BLaER1 treated with 17β-estradiol and CSF1 and Interleukin-3, amounts not matched to agents 10 nM and 100 nM (cell line): ENCODE data around the gene CSGALNACT2.

Experiments used
- H3K27ac ChIP-seq, 11 experiments: shearing (Covaris generic); formaldehyde crosslinking; 2 replicates each; pipeline ENCODE4 v1.8.1; 2022
- H3K27me3 ChIP-seq, 11 experiments: shearing (Covaris generic); formaldehyde crosslinking; 2 replicates each; pipeline ENCODE4 v1.8.1; 2022
- H3K36me3 ChIP-seq, 11 experiments: shearing (Covaris generic); formaldehyde crosslinking; 2 replicates each; pipeline ENCODE4 v1.8.1; 2022
- H3K4me1 ChIP-seq, 10 experiments: shearing (Covaris generic); formaldehyde crosslinking; 2 replicates each; pipeline ENCODE4 v1.8.1; 2022
- H3K4me2 ChIP-seq, 11 experiments: shearing (Covaris generic); formaldehyde crosslinking; 2 replicates each; pipeline ENCODE4 v1.8.1; 2022
- H3K4me3 ChIP-seq, 10 experiments: shearing (Covaris generic); formaldehyde crosslinking; 2 replicates each; pipeline ENCODE4 v1.8.1; 2022
- H3K9ac ChIP-seq, 11 experiments: shearing (Covaris generic); formaldehyde crosslinking; 2 replicates each; pipeline ENCODE4 v1.8.1; 2022
- H3K9me3 ChIP-seq, 11 experiments: shearing (Covaris generic); formaldehyde crosslinking; replicated peaks in 1 of 11; 2 replicates each; pipeline ENCODE4 v1.8.1; 2022
- H4K20me1 ChIP-seq, 11 experiments: shearing (Covaris generic); formaldehyde crosslinking; 2 replicates each; pipeline ENCODE4 v1.8.1; 2022
- Cebpa-rat ChIP-seq, 11 experiments: shearing (Covaris generic); IDR thresholded peaks; 2 replicates each; pipeline ENCODE4 v1.8.1; 2022

The CSGALNACT2 gene

GRCh38 chr10:43205681-43206390 is 67.6 kb downstream of the CSGALNACT2 start:
- no peak for TF ChIP-seq Cebpa-rat (IDR thresholded peaks at IDR 0.05)
- Histone ChIP-seq H3K4me3 (no peak overlapping the region), H3K27ac (peak overlapping the region in 1 of 11 experiments; percentile 34; a peak in 1 of 22 replicates)

DNA sequence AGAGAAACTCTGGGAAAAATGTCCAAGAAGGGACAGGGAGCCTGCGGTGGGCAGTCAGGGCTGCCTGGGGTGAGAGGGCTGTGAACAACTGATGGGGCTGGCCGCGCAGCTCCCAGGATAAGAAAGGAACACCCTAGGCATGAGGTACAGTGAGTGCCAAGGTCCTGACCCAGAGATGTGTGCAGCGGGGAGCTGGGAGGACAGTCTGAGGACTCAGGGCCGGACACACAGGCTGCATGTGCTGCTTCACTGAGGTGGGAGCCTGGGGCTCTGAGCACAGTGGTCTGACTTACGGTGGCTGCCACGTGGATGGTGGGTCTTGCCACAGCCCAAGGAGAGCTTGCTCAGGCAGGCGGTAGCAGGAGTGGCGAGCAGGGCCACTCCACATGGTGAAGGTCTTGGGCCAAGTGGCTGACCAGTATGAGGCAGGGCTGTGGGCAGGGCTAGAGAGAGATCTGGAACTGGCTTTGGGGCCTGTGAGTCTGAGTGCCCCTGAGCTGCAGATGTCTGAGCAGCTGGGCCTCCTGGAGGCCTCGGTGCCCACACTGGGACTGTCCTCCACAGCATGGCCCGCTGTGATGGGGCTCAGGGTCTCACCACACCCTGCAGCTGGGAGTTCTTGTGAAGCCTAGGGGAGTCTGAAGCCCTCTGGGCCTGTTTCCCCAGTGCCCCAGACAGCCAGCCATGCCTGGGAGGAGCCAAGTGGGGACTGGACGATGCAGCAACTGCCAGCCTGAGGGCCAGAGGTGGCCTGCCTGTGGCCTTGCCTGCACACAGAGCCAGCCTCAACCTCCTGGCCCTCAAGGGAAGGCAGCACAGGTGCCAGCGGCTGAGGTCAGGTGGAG is 68.4 kb downstream of the CSGALNACT2 start:
- Histone ChIP-seq H3K4me3 (no peak overlapping the region), H4K20me1 (peaks cover 0 to 10% (median 0%) of the 10 kb centered on the region in 11 experiments; a peak in 3 of 22 replicates)
- no peak for TF ChIP-seq Cebpa-rat (IDR thresholded peaks at IDR 0.05)

More at GRCh38 chr10:43205681-43206390, 67.6 kb downstream of the CSGALNACT2 start:
- Histone ChIP-seq H3K27me3 (no peaks in the 10 kb centered on the region), H3K4me1 (peaks cover 10 to 67% (median 48%) of the 10 kb centered on the region in 10 experiments), H3K4me2 (no peak overlapping the region), H4K20me1 (peaks cover 0 to 17% (median 0%) of the 10 kb centered on the region in 11 experiments; a peak in 3 of 22 replicates), H3K9me3 (no peaks in the 10 kb centered on the region), H3K9ac (peak overlapping the region in 1 of 11 experiments; percentile 3; a peak in 1 of 22 replicates), H3K36me3 (no peaks in the 10 kb centered on the region)

GRCh38 chr10:43208147-43209073 is 70.2 kb downstream of the CSGALNACT2 start:
- H4K20me1 ChIP-seq, result peaks cover 0 to 10% (median 0%) of the 10 kb centered on the region in 11 experiments; a peak in 3 of 22 replicates
- no peak overlapping the region for H3K9ac ChIP-seq
- no peaks in the 10 kb centered on the region for H3K27me3 ChIP-seq
- no peak for TF ChIP-seq Cebpa-rat (IDR thresholded peaks at IDR 0.05)
- H3K9me3 ChIP-seq, result no peaks in the 10 kb centered on the region
- H3K36me3 ChIP-seq, result no peaks in the 10 kb centered on the region
- peaks cover 8 to 70% (median 54%) of the 10 kb centered on the region in 10 experiments for H3K4me1 ChIP-seq
- no peak overlapping the region for H3K27ac ChIP-seq
- H3K4me2 ChIP-seq, result peak overlapping the region in 8 of 11 experiments; percentile 16 to 69 (median 53); a peak in 15 of 22 replicates
- H3K4me3 ChIP-seq, result no peak overlapping the region

More for the DNA sequence above, 68.4 kb downstream of the CSGALNACT2 start:
- Histone ChIP-seq H3K9ac (no peak overlapping the region), H3K4me1 (peaks cover 12 to 67% (median 52%) of the 10 kb centered on the region in 10 experiments), H3K36me3 (no peaks in the 10 kb centered on the region), H3K4me2 (no peak overlapping the region), H3K9me3 (no peaks in the 10 kb centered on the region), H3K27me3 (no peaks in the 10 kb centered on the region), H3K27ac (peak overlapping the region in 1 of 11 experiments; percentile 42; a peak in 4 of 22 replicates)

DNA sequence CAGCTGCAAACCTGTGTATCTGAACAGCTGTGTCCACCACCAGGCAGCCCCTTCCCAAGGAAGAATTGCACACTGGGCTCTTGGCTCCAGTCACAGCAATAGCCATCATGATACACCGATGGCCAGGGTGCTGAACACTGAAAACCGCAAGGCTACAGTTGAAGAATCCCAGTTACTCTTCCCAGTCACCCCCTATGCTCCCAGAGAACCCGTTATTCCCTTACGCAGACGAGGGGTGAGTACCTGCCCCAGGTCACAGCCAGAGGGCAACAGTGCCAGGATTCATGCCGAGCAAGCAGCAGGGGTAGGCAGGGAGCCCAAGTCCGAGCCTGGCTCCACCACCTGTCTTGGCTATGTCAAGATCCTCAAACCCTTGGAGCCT is 70.8 kb downstream of the CSGALNACT2 start:
- Histone ChIP-seq H3K4me1 (peaks cover 8 to 70% (median 54%) of the 10 kb centered on the region in 10 experiments), H3K9ac (peak overlapping the region in 1 of 11 experiments; percentile 8; a peak in 1 of 22 replicates), H3K36me3 (no peaks in the 10 kb centered on the region), H3K27me3 (no peaks in the 10 kb centered on the region), H4K20me1 (peaks cover 0 to 12% (median 0%) of the 10 kb centered on the region in 11 experiments; a peak in 3 of 22 replicates), H3K4me2 (peak overlapping the region in 8 of 11 experiments; percentile 16 to 69 (median 53); a peak in 15 of 22 replicates), H3K9me3 (no peaks in the 10 kb centered on the region), H3K27ac (peak overlapping the region in 1 of 11 experiments; percentile 36; a peak in 1 of 22 replicates), H3K4me3 (no peak overlapping the region)
- no peak for TF ChIP-seq Cebpa-rat (IDR thresholded peaks at IDR 0.05)

- no peak overlapping the region for H3K4me3 ChIP-seq
- H3K27me3 ChIP-seq, result no peaks in the 10 kb centered on the region
- H3K9me3 ChIP-seq, result no peaks in the 10 kb centered on the region
- peaks cover 0 to 12% (median 0%) of the 10 kb centered on the region in 11 experiments; a peak in 3 of 22 replicates for H4K20me1 ChIP-seq
- no peaks in the 10 kb centered on the region for H3K36me3 ChIP-seq
- TF ChIP-seq Cebpa-rat (IDR thresholded peaks at IDR 0.05), result no peak
- peak overlapping the region in 6 of 11 experiments; percentile 45 to 69 (median 56); a peak in 8 of 22 replicates for H3K4me2 ChIP-seq
- peaks cover 8 to 71% (median 55%) of the 10 kb centered on the region in 10 experiments for H3K4me1 ChIP-seq
- peak overlapping the region in 1 of 11 experiments; percentile 8; a peak in 1 of 22 replicates for H3K9ac ChIP-seq
- H3K27ac ChIP-seq, result peak overlapping the region in 1 of 11 experiments; percentile 36; a peak in 1 of 22 replicates
Observed at GRCh38 chr10:43209651-43210141, 71.5 kb downstream of the CSGALNACT2 start.

GRCh38 chr10:43210556-43210955 is 72.3 kb downstream of the CSGALNACT2 start:
- Histone ChIP-seq H3K4me2 (peak overlapping the region; percentile 39 to 69 (median 54); a peak in 21 of 22 replicates), H3K27me3 (no peaks in the 10 kb centered on the region), H3K9me3 (no peaks in the 10 kb centered on the region)

DNA sequence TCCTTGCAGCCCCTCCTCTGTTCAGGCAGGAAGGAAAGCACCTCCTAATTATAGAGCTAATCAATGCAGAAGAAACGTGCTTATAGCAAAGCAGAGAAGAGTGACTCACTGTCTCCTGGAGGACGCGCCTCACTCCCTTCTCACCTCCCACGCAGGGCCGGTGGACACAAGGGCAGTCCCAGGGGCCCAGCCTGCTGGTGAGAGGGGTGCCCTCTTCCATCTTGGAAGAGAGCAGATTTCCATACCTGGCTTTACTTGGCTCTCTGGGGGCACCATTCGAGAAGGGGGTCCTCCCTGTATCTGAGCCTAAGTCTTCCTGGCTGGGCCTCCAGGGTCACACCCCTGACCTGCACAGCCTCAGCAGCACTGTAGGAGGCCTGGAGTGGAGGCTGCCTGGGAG is 72.8 kb downstream of the CSGALNACT2 start:
- TF ChIP-seq Cebpa-rat (IDR thresholded peaks at IDR 0.05), result no peak
- H3K4me2 ChIP-seq, result peak overlapping the region; percentile 39 to 69 (median 54); a peak in 21 of 22 replicates
- H4K20me1 ChIP-seq, result peaks cover 0 to 5% (median 0%) of the 10 kb centered on the region in 11 experiments; a peak in 2 of 22 replicates
- H3K9ac ChIP-seq, result peak overlapping the region in 1 of 11 experiments; percentile 7; a peak in 1 of 22 replicates
- H3K4me1 ChIP-seq, result peaks cover 8 to 76% (median 62%) of the 10 kb centered on the region in 10 experiments
- no peaks in the 10 kb centered on the region for H3K36me3 ChIP-seq
- no peaks in the 10 kb centered on the region for H3K27me3 ChIP-seq
- H3K9me3 ChIP-seq, result no peaks in the 10 kb centered on the region
- H3K27ac ChIP-seq, result no peak overlapping the region; a peak in 1 of 22 replicates
- H3K4me3 ChIP-seq, result no peak overlapping the region

More at GRCh38 chr10:43210556-43210955, 72.3 kb downstream of the CSGALNACT2 start:
- no peak for TF ChIP-seq Cebpa-rat (IDR thresholded peaks at IDR 0.05)
- H3K9ac ChIP-seq, result peak overlapping the region in 1 of 11 experiments; percentile 7; a peak in 2 of 22 replicates
- no peak overlapping the region; a peak in 1 of 20 replicates for H3K4me3 ChIP-seq
- H3K36me3 ChIP-seq, result no peaks in the 10 kb centered on the region
- H3K27ac ChIP-seq, result no peak overlapping the region
- peaks cover 8 to 71% (median 58%) of the 10 kb centered on the region in 10 experiments for H3K4me1 ChIP-seq
- H4K20me1 ChIP-seq, result peaks cover 0 to 7% (median 0%) of the 10 kb centered on the region in 11 experiments; a peak in 2 of 22 replicates
